ENCODE measurements around the gene RNF220.

Gene RNF220

GRCh38 chr1:44454704-44455103 lies 49.6 kb downstream of the RNF220 start:
- no peak overlapping the region for H3K4me3 ChIP-seq (ENCODE audit: low read length)
- TF ChIP-seq CTCF (conservative IDR thresholded peaks at IDR 0.05; ENCODE audit: low read depth, low read length) = no peak
- no peak for DNase-seq (ENCODE audit: low read depth)

GRCh38 chr1:44460107-44460882 lies 55.2 kb downstream of the RNF220 start:
- no peak for DNase-seq (ENCODE audit: low read depth)
- no peak overlapping the region for H3K4me3 ChIP-seq (ENCODE audit: low read length)
- no peak for TF ChIP-seq CTCF (conservative IDR thresholded peaks at IDR 0.05; ENCODE audit: low read depth, low read length)

- TF ChIP-seq CTCF (conservative IDR thresholded peaks at IDR 0.05; ENCODE audit: low read depth, low read length) = no peak
These were observed 59.3 kb downstream of the RNF220 start for GRCh38 chr1:44464361-44464760.

GRCh38 chr1:44467566-44467965 lies 62.5 kb downstream of the RNF220 start:
- no peak for DNase-seq (ENCODE audit: low read depth)
- no peak for TF ChIP-seq CTCF (conservative IDR thresholded peaks at IDR 0.05; ENCODE audit: low read depth, low read length)

More at GRCh38 chr1:44464361-44464760, 59.3 kb downstream of the RNF220 start:
- DNase-seq (ENCODE audit: low read depth) = no peak
- no peak overlapping the region for H3K4me3 ChIP-seq (ENCODE audit: low read length)

GRCh38 chr1:44471911-44472453 lies 66.9 kb downstream of the RNF220 start:
- no peak for DNase-seq (ENCODE audit: low read depth)
- no peak overlapping the region for H3K4me3 ChIP-seq (ENCODE audit: low read length)
- no peak for TF ChIP-seq CTCF (conservative IDR thresholded peaks at IDR 0.05; ENCODE audit: low read depth, low read length)

More at GRCh38 chr1:44467566-44467965, 62.5 kb downstream of the RNF220 start:
- no peak overlapping the region for H3K4me3 ChIP-seq (ENCODE audit: low read length)

- DNase-seq (ENCODE audit: low read depth) = no peak
- TF ChIP-seq CTCF (conservative IDR thresholded peaks at IDR 0.05; ENCODE audit: low read depth, low read length) = no peak
- no peak overlapping the region for H3K4me3 ChIP-seq (ENCODE audit: low read length)
These were observed 67.8 kb downstream of the RNF220 start for GRCh38 chr1:44472620-44473525.

Data from retinal pigment epithelial cell (primary cell).